ENCODE measurements around the gene MTIF2.
"Not testable (repeated sequence)": the region's sequence is repeated elsewhere in the genome, so short reads cannot be mapped to it uniquely, and the experiment has no call there.

- not testable (repeated sequence) for TF ChIP-seq CTCF (IDR thresholded peaks at IDR 0.05 in 2 of 3, conservative IDR thresholded peaks at IDR 0.05 in 1 of 3; ENCODE audit: borderline replicate concordance in 1 of 3, insufficient read depth in 1 of 3, low read depth in 2 of 3, low read length in 2 of 3); POLR2A (IDR thresholded peaks at IDR 0.05; ENCODE audit: borderline replicate concordance, extremely low read depth, insufficient read depth, insufficient read length); REST (IDR thresholded peaks at IDR 0.05; ENCODE audit: low read depth); EZH2 (IDR thresholded peaks at IDR 0.05); EZH2phosphoT487 (IDR thresholded peaks at IDR 0.05; ENCODE audit: borderline replicate concordance); ZNF274 (IDR thresholded peaks at IDR 0.05; ENCODE audit: low read depth, low read length); EGR1 (IDR thresholded peaks at IDR 0.05; ENCODE audit: low read depth); JUND (IDR thresholded peaks at IDR 0.05); TCF7L2 (IDR thresholded peaks at IDR 0.05; ENCODE audit: borderline replicate concordance, extremely low read depth, insufficient read depth, insufficient read length); MAX (IDR thresholded peaks at IDR 0.05); CBX3 (IDR thresholded peaks at IDR 0.05; ENCODE audit: low read depth)
These were observed 10.9 kb upstream of the MTIF2 start for GRCh38 chr2:55279859-55280424.
